GM12878 (cell line): Measurements from ENCODE around the gene SMIM28. TPM values are rescaled to one million over a fixed set of nuclear protein-coding genes. Genes with fewer than 3 reads are reported as not detected.

Experiments
- ATAC-seq: fragments of 200-7000 bp; cut with Tn5 transposase; 3 replicates; pipeline ENCODE4 v1.9.1; 2020; ENCODE audit warnings: mild to moderate bottlenecking, moderate library complexity
- BruUV-seq: library from RNA; stranded (reverse); fragments of 400-500 nt; replicated peaks from 2 replicates; lab custom pipeline; 2021; lab: Mats Ljungman, UMichigan
- CTCF ChIA-PET: fragments of 300-600 bp; sonication (Branson Sonifier 250); formaldehyde crosslinking; extraction: SDS; loops from one replicate; lab custom pipeline; 2021; ENCODE audit warnings: inconsistent platforms; lab: Yijun Ruan, JAX
- POLR2A ChIA-PET: fragments of 350-600 bp; formaldehyde crosslinking; extraction: SDS; loops from one replicate; lab custom pipeline; 2021; ENCODE audit warnings: inconsistent platforms; lab: Charles Lee
- RAD21 ChIA-PET: fragments of 300-600 bp; sonication (Branson Sonifier 250); formaldehyde crosslinking; loops from one replicate; lab custom pipeline; 2023; ENCODE audit warnings: antibody characterized with exemption; ENCODE audit not compliant: unreplicated experiment; lab: Charles Lee
- SMC1A ChIA-PET: fragments of 300-600 bp; sonication (Branson Sonifier 250); formaldehyde crosslinking; loops from one replicate; lab custom pipeline; 2023; ENCODE audit not compliant: unreplicated experiment, uncharacterized antibody; lab: Charles Lee
- DNase-seq: peaks from one replicate; pipeline ENCODE4 v3.0.0-alpha.2; 2011; ENCODE audit warnings: low read depth, low spot score
- FAIRE-seq: peaks from 3 replicates; lab custom pipeline; 2011; peaks lifted over from hg19 to GRCh38; lab: Jason Lieb, UNC
- H2AFZ ChIP-seq: 2 replicates; pipeline ENCODE4 v1.6.0; 2011; ENCODE audit warnings: low read depth, low read length, control low read depth; ENCODE audit not compliant: control insufficient read depth
- H3K27ac ChIP-seq: 2 replicates; pipeline ENCODE4 v1.5.1; 2011; ENCODE audit warnings: control low read depth; ENCODE audit not compliant: control insufficient read depth, insufficient read depth
- H3K27me3 ChIP-seq, 2 experiments: replicated peaks in 1 of 2; 2 replicates each; pipeline versions ENCODE4 v1.6.0 to v1.6.1; 2011; ENCODE audit warnings: low read length in 1 of 2; ENCODE audit not compliant: control insufficient read depth in 2 of 2, insufficient read depth in 2 of 2
- H3K36me3 ChIP-seq, 2 experiments: 2 replicates each; pipeline ENCODE4 v1.5.1; 2011; ENCODE audit warnings: low read length in 1 of 2; ENCODE audit not compliant: control insufficient read depth in 2 of 2, insufficient read depth in 2 of 2
- H3K4me1 ChIP-seq: 2 replicates; pipeline ENCODE4 v1.6.1; 2011; ENCODE audit warnings: mild to moderate bottlenecking, low read length, moderate library complexity, mixed read lengths; ENCODE audit not compliant: control insufficient read depth, insufficient read depth
- H3K4me2 ChIP-seq: 2 replicates; pipeline ENCODE4 v1.6.0; 2011; ENCODE audit warnings: control low read depth; ENCODE audit not compliant: control insufficient read depth, insufficient read depth
- H3K4me3 ChIP-seq: fragments of 200-600 bp; sonication (generic); 2 replicates; pipeline ENCODE4 v1.5.1; 2016
- H3K79me2 ChIP-seq: 2 replicates; pipeline ENCODE4 v1.6.0; 2011; ENCODE audit warnings: low read length; ENCODE audit not compliant: control insufficient read depth, insufficient read depth
- H3K9ac ChIP-seq: 2 replicates; pipeline ENCODE4 v1.8.0; 2011; ENCODE audit warnings: low read length, control low read depth, mixed read lengths; ENCODE audit not compliant: control insufficient read depth, insufficient read depth
- H3K9me3 ChIP-seq: replicated peaks from 3 replicates; pipeline ENCODE4 v1.5.1; 2011; ENCODE audit warnings: mild to moderate bottlenecking, low read length; ENCODE audit not compliant: control insufficient read depth, insufficient read depth
- H4K20me1 ChIP-seq: 2 replicates; pipeline ENCODE4 v1.6.0; 2011; ENCODE audit not compliant: control insufficient read depth, insufficient read depth
- ATF7 ChIP-seq: fragments of 450-650 bp; IDR thresholded peaks from 2 replicates; pipeline ENCODE4 v1.6.1; 2016; ENCODE audit warnings: low read depth, mild to moderate bottlenecking
- BACH1 ChIP-seq: fragments of 450-650 bp; IDR thresholded peaks from 2 replicates; pipeline ENCODE4 v1.6.1; 2017; ENCODE audit warnings: mild to moderate bottlenecking, borderline replicate concordance
- BHLHE40 ChIP-seq, 2 experiments: fragments of 450-650 bp in 1 of 2; IDR thresholded peaks; 2 replicates each; pipeline ENCODE4 v1.6.1; 2011 to 2017; ENCODE audit warnings: low read depth in 2 of 2, borderline replicate concordance in 1 of 2, improper control_type of control experiment in 1 of 2, low read length in 1 of 2, mild to moderate bottlenecking in 1 of 2
- CBFB ChIP-seq: IDR thresholded peaks from 2 replicates; pipeline ENCODE4 v1.6.1; 2016; ENCODE audit warnings: antibody characterized with exemption, low read depth
- CREB1 ChIP-seq: IDR thresholded peaks from 2 replicates; pipeline ENCODE4 v1.6.1; 2012; ENCODE audit warnings: low read depth, mild to moderate bottlenecking, inconsistent platforms
- EZH2 ChIP-seq: IDR thresholded peaks from 2 replicates; pipeline ENCODE4 v1.6.1; 2012; ENCODE audit warnings: low read depth, mild to moderate bottlenecking, control low read depth, inconsistent platforms, low read length, borderline replicate concordance; ENCODE audit not compliant: control insufficient read depth
- GABPA ChIP-seq: IDR thresholded peaks from 2 replicates; pipeline ENCODE4 v1.6.1; 2014; ENCODE audit warnings: antibody characterized with exemption, low read depth, mild to moderate bottlenecking, inconsistent platforms
- SMAD1 ChIP-seq: fragments of 450-650 bp; IDR thresholded peaks from 2 replicates; pipeline ENCODE4 v1.6.1; 2018; ENCODE audit warnings: mild to moderate bottlenecking, low read depth; ENCODE audit not compliant: partially characterized antibody
- SUPT20H ChIP-seq: IDR thresholded peaks from 2 replicates; pipeline ENCODE4 v1.6.1; 2011; ENCODE audit warnings: low read depth, mild to moderate bottlenecking, low read length, moderate library complexity, borderline replicate concordance; ENCODE audit not compliant: control insufficient read depth
- TARDBP ChIP-seq: IDR thresholded peaks from 2 replicates; pipeline ENCODE4 v1.6.1; 2016; ENCODE audit warnings: borderline replicate concordance
- ZNF622 ChIP-seq: fragments of 450-650 bp; IDR thresholded peaks from 2 replicates; pipeline ENCODE4 v1.6.1; 2017; ENCODE audit warnings: mild to moderate bottlenecking, inconsistent platforms
- WGBS: methylation state at CpG from one replicate; pipeline ENCODE4 v1.1.6; 2016; ENCODE audit warnings: low lambda C conversion rate; ENCODE audit not compliant: insufficient replicate concordance, insufficient coverage; ENCODE audit errors: missing lambda C conversion rate; 5-methylcytosine and 5-hydroxymethylcytosine counted together
- in situ Hi-C: fragments of 300-500 bp; cut with MboI; formaldehyde crosslinking; loops from 9 replicates; pipeline ENCODE4 v1.14.3; 2018; ENCODE audit warnings: mixed read lengths
- intact Hi-C: fragments of 100-400 bp; cut with micrococcal nuclease; formaldehyde crosslinking; loops from one replicate; pipeline ENCODE4 v1.14.2; 2022; ENCODE audit not compliant: unreplicated experiment
- polyA plus RNA-seq, 11 experiments: library from polyadenylated mRNA; depleted of rRNA in 4 of 11; unstranded in 6 of 11; stranded (reverse) in 5 of 11; fragments of >200 nt; fragmentation: Nextera tagmentation in 4 of 11; fragmentation: Illumina TruSeq in 1 of 11; extraction: Ambion mirVana in 4 of 11; extraction: Trizol in 1 of 11; gene quantifications; 1 replicate in 1 of 11; 2 replicates in 10 of 11; pipeline versions ENCODE4 v1.2.1 to v1.2.3, GENCODE V29; 2011 to 2016; ENCODE audit warnings: inconsistent platforms in 2 of 11, missing spikeins in 2 of 11, low read depth in 1 of 11
- total RNA-seq, 4 experiments: library from RNA; depleted of rRNA in 3 of 4; stranded (reverse); fragments of >200 nt in 3 of 4; fragmentation: Illumina TruSeq in 1 of 4; extraction: Trizol in 1 of 4; gene quantifications; 2 replicates each; pipeline versions ENCODE4 v1.2.1 to v1.2.3, GENCODE V29; 2013 to 2021
- TF ChIP-seq, protein P1 (sequence below): fragments of 450-650 bp; IDR thresholded peaks from 2 replicates; pipeline ENCODE4 v1.6.1; 2016; ENCODE audit warnings: mild to moderate bottlenecking
- TF ChIP-seq, protein P2 (sequence below): fragments of 450-650 bp; IDR thresholded peaks from 2 replicates; pipeline ENCODE4 v1.6.1; 2017; ENCODE audit warnings: low read depth, mild to moderate bottlenecking, moderate library complexity
- TF ChIP-seq, protein P3 (sequence below): IDR thresholded peaks from 2 replicates; pipeline ENCODE4 v1.6.1; 2011; ENCODE audit warnings: mild to moderate bottlenecking, low read depth, low read length, moderate library complexity; ENCODE audit not compliant: insufficient replicate concordance

The SMIM28 gene
- total and polyA plus RNA-seq, 10 of the 15 experiments (the other 5 are each of a cell fraction or from before 2014, with no cell fraction given), result not detected

DNA sequence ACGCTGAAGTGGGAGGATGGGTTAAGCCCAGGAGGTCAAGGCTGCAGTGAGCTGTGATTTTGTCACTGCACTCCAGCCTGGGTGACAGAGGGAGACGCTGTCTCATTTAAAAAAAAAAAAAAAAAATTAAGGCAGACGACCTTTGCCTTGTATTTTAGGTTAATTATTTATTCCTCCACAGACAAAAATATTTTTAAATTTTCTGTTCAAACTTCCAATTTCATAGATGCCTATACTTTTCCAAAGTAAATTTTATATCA is 6.3 kb upstream of the SMIM28 start:
- ChIA-PET SMC1A (no interaction called here), POLR2A (no interaction called here), CTCF (interaction anchor here (0.7 kb wide), 1 partner anchor 32 kb away, joined by 3 read pairs; no protein-coding TSS in a partner anchor), RAD21 (no interaction called here)
- no peak overlapping the region for H2AFZ ChIP-seq
- 25% methylated on average over 3 of the region's 3 CpGs for WGBS
- TF ChIP-seq, protein P1, sequence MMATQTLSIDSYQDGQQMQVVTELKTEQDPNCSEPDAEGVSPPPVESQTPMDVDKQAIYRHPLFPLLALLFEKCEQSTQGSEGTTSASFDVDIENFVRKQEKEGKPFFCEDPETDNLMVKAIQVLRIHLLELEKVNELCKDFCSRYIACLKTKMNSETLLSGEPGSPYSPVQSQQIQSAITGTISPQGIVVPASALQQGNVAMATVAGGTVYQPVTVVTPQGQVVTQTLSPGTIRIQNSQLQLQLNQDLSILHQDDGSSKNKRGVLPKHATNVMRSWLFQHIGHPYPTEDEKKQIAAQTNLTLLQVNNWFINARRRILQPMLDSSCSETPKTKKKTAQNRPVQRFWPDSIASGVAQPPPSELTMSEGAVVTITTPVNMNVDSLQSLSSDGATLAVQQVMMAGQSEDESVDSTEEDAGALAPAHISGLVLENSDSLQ, result no peak
- TF ChIP-seq ATF7, result no peak
- ATAC-seq (no peak), DNase-seq (no peak), FAIRE-seq (no peak)
- H3K4me1 ChIP-seq, result no peaks in the 10 kb centered on the region
- H4K20me1 ChIP-seq, result no peaks in the 10 kb centered on the region
- no peaks in the 10 kb centered on the region for H3K79me2 ChIP-seq
- no peak overlapping the region for H3K9ac ChIP-seq
- in situ Hi-C loops, result no loop called here
- H3K4me3 ChIP-seq, result no peak overlapping the region
- no peaks in the 10 kb centered on the region for H3K9me3 ChIP-seq
- no TSS peak for BruUV-seq
- no peaks in the 10 kb centered on the region for H3K27me3 ChIP-seq
- intact Hi-C loops, result no loop called here
- no peak overlapping the region for H3K27ac ChIP-seq
- H3K4me2 ChIP-seq, result no peak overlapping the region
- no peaks in the 10 kb centered on the region for H3K36me3 ChIP-seq

DNA sequence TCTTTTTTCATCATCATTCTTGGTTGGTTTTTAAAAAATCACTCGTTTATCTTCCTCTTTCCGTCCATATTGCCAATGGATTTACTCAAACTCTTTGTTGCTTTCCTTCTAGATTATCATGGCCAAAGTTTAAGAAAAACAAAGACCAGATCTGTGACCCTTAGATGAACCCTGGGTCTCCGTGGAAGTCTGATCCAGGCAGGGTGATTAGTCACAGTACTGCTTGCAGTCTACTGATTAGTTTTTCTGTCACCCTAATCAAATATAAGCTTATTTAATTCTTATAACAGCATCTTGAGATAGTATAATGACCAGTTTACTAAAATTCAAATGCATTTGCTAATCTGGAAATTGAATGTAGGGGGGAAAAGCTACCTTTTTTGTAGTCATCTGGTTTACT is 6.0 kb upstream of the SMIM28 start:
- in situ Hi-C loops, result no loop called here
- ATAC-seq (no peak), FAIRE-seq (no peak), DNase-seq (no peak)
- Histone ChIP-seq H2AFZ (no peak overlapping the region), H3K27me3 (no peaks in the 10 kb centered on the region), H3K4me3 (no peak overlapping the region), H4K20me1 (no peaks in the 10 kb centered on the region), H3K9ac (no peak overlapping the region), H3K9me3 (no peaks in the 10 kb centered on the region), H3K36me3 (no peaks in the 10 kb centered on the region), H3K27ac (no peak overlapping the region), H3K4me1 (no peaks in the 10 kb centered on the region), H3K79me2 (no peaks in the 10 kb centered on the region), H3K4me2 (no peak overlapping the region)
- 14% methylated on average over 3 of the region's 3 CpGs for WGBS
- ChIA-PET RAD21 (no interaction called here), SMC1A (no interaction called here), CTCF (interaction anchor here (0.7 to 1.4 kb wide), 4 partner anchors 26 to 134 kb away, joined by 3 to 4 read pairs (median 4); no protein-coding TSS in a partner anchor), POLR2A (no interaction called here)
- intact Hi-C loops, result no loop called here
- BruUV-seq, result no TSS peak
- TF ChIP-seq BACH1 (no peak), BHLHE40 (IDR thresholded peaks at IDR 0.05; ENCODE audit: borderline replicate concordance in 1 of 2, low read depth in 2 of 2, low read length in 1 of 2) (no peak), ZNF622 (no peak), CREB1 (no peak), GABPA (no peak), SMAD1 (no peak), SUPT20H (no peak), EZH2 (no peak), CBFB (no peak), TARDBP (no peak)
- TF ChIP-seq, protein P2, sequence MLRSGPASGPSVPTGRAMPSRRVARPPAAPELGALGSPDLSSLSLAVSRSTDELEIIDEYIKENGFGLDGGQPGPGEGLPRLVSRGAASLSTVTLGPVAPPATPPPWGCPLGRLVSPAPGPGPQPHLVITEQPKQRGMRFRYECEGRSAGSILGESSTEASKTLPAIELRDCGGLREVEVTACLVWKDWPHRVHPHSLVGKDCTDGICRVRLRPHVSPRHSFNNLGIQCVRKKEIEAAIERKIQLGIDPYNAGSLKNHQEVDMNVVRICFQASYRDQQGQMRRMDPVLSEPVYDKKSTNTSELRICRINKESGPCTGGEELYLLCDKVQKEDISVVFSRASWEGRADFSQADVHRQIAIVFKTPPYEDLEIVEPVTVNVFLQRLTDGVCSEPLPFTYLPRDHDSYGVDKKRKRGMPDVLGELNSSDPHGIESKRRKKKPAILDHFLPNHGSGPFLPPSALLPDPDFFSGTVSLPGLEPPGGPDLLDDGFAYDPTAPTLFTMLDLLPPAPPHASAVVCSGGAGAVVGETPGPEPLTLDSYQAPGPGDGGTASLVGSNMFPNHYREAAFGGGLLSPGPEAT, result no peak
- TF ChIP-seq, protein P3, sequence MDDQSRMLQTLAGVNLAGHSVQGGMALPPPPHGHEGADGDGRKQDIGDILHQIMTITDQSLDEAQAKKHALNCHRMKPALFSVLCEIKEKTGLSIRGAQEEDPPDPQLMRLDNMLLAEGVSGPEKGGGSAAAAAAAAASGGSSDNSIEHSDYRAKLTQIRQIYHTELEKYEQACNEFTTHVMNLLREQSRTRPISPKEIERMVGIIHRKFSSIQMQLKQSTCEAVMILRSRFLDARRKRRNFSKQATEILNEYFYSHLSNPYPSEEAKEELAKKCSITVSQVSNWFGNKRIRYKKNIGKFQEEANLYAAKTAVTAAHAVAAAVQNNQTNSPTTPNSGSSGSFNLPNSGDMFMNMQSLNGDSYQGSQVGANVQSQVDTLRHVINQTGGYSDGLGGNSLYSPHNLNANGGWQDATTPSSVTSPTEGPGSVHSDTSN, result no peak
